HepG2 (cell line): ENCODE data around the gene DTNB. TPM values are rescaled to one million over a fixed set of nuclear protein-coding genes. Genes with fewer than 3 reads are reported as not detected.

Experiments
- ATAC-seq: fragments of 200-7000 bp; cut with Tn5 transposase; 3 replicates; pipeline ENCODE4 v1.9.1; 2020; ENCODE audit warnings: mild to moderate bottlenecking, moderate library complexity
- BruUV-seq: library from RNA; stranded (reverse); fragments of 400-500 nt; replicated peaks from 2 replicates; lab custom pipeline; 2021; lab: Mats Ljungman, UMichigan
- CTCF ChIA-PET: fragments of 300-600 bp; formaldehyde crosslinking; extraction: SDS; loops from one replicate; lab custom pipeline; 2021; ENCODE audit warnings: low total read pairs, inconsistent platforms, low intra/inter-chr PET ratio; lab: Yijun Ruan, JAX
- POLR2A ChIA-PET: fragments of 350-600 bp; sonication (Branson Sonifier 250); formaldehyde crosslinking; loops from one replicate; lab custom pipeline; 2020; ENCODE audit warnings: antibody characterized with exemption, inconsistent platforms; lab: Yijun Ruan, JAX
- DNase-seq: peaks from one replicate; pipeline ENCODE4 v3.0.0-alpha.2; 2015; ENCODE audit warnings: low spot score
- FAIRE-seq: peaks from 3 replicates; lab custom pipeline; 2011; peaks lifted over from hg19 to GRCh38; lab: Jason Lieb, UNC
- H2AFZ ChIP-seq: one replicate; pipeline ENCODE4 v1.6.1; 2011; ENCODE audit warnings: low read length, inconsistent platforms
- H3K27ac ChIP-seq: fragments of 300-600 bp; 3 replicates; pipeline ENCODE4 v1.8.0; 2011; ENCODE audit warnings: mixed run types, mild to moderate bottlenecking, mixed read lengths, low read length, inconsistent platforms; ENCODE audit not compliant: insufficient read depth; ENCODE audit errors: extremely low read length
- H3K27me3 ChIP-seq, 2 experiments: fragments of 200-600 bp in 1 of 2; 2 replicates in 1 of 2; 3 replicates in 1 of 2; pipeline versions ENCODE4 v1.6.0 to v1.8.0; 2011; ENCODE audit warnings: low read length in 2 of 2, mild to moderate bottlenecking in 2 of 2, moderate library complexity in 2 of 2, inconsistent platforms in 1 of 2; ENCODE audit not compliant: insufficient read depth in 2 of 2, control insufficient read depth in 1 of 2
- H3K36me3 ChIP-seq, 2 experiments: fragments of 200-600 bp in 1 of 2; replicated peaks in 1 of 2; 2 replicates in 1 of 2; 3 replicates in 1 of 2; pipeline versions ENCODE4 v1.5.1 to v1.8.0; 2011; ENCODE audit warnings: low read length in 2 of 2, inconsistent platforms in 1 of 2; ENCODE audit not compliant: insufficient read depth in 2 of 2, control insufficient read depth in 1 of 2
- H3K4me1 ChIP-seq: 2 replicates; pipeline ENCODE4 v1.5.1; 2012; ENCODE audit warnings: low read length, inconsistent platforms; ENCODE audit not compliant: insufficient read depth
- H3K4me2 ChIP-seq: 2 replicates; pipeline ENCODE4 v1.6.0; 2011; ENCODE audit warnings: low read depth, low read length, inconsistent platforms
- H3K4me3 ChIP-seq, 3 experiments: fragments of 200-600 bp in 1 of 3; sonication (generic), shearing (Covaris generic) in 1 of 3; replicated peaks in 1 of 3; 2 replicates each; pipeline ENCODE4 v1.5.1; 2011 to 2016; ENCODE audit warnings: low read length in 3 of 3, inconsistent platforms in 2 of 3, low read depth in 2 of 3, mild to moderate bottlenecking in 2 of 3, control low read depth in 1 of 3, mixed read lengths in 1 of 3; ENCODE audit not compliant: insufficient read depth in 1 of 3
- H3K79me2 ChIP-seq: one replicate; pipeline ENCODE4 v1.6.1; 2011; ENCODE audit warnings: low read length, inconsistent platforms; ENCODE audit not compliant: insufficient read depth
- H3K9ac ChIP-seq: 2 replicates; pipeline ENCODE4 v1.6.0; 2011; ENCODE audit warnings: mild to moderate bottlenecking, low read depth, low read length, inconsistent platforms; ENCODE audit not compliant: insufficient read depth
- H3K9me3 ChIP-seq: 2 replicates; pipeline ENCODE4 v1.5.1; 2012; ENCODE audit warnings: mild to moderate bottlenecking, low read length
- H4K20me1 ChIP-seq: 2 replicates; pipeline ENCODE4 v1.6.0; 2011; ENCODE audit warnings: inconsistent platforms, mild to moderate bottlenecking, low read length, moderate library complexity; ENCODE audit not compliant: insufficient read depth
- GPN1 ChIP-seq: sonication (generic); formaldehyde crosslinking; IDR thresholded peaks from 2 replicates; pipeline ENCODE4 v1.5.1; 2020; ENCODE audit warnings: missing genetic modification reagents, borderline replicate concordance
- MED8 ChIP-seq: sonication (generic); formaldehyde crosslinking; IDR thresholded peaks from 2 replicates; pipeline ENCODE4 v1.8.1; 2023; ENCODE audit warnings: mild to moderate bottlenecking, missing genetic modification reagents; ENCODE audit not compliant: insufficient replicate concordance
- ZMYM4 ChIP-seq: sonication (generic); formaldehyde crosslinking; IDR thresholded peaks from 2 replicates; pipeline ENCODE4 v1.8.1; 2023; ENCODE audit warnings: mild to moderate bottlenecking, missing genetic modification reagents
- in situ Hi-C: cut with HindIII; loops from 2 replicates; pipeline ENCODE4 v1.10.0; 2017; ENCODE audit warnings: low pct_unique_long_range_greater_than_20kb; ENCODE audit not compliant: extremely low pct_ligation_motif_present
- intact Hi-C: fragments of 100-400 bp; cut with micrococcal nuclease; formaldehyde crosslinking; loops from one replicate; pipeline ENCODE4 v1.10.0; 2022; ENCODE audit not compliant: unreplicated experiment
- polyA plus RNA-seq, 8 experiments: library from polyadenylated mRNA; depleted of rRNA in 3 of 8; stranded (reverse) in 7 of 8; unstranded in 1 of 8; fragments of >200 nt; fragmentation: Illumina TruSeq in 4 of 8; extraction: Trizol in 4 of 8; gene quantifications; 2 replicates each; pipeline versions ENCODE4 v1.2.1 to v1.2.3, GENCODE V29; 2011 to 2016; ENCODE audit warnings: low read depth in 4 of 8, missing spikeins in 1 of 8, mixed read lengths in 1 of 8; ENCODE audit not compliant: insufficient read depth in 1 of 8
- total RNA-seq, 5 experiments: library from RNA; depleted of rRNA; stranded (reverse); fragments of >200 nt; fragmentation: Illumina TruSeq; extraction: Trizol; gene quantifications; 2 replicates each; pipeline ENCODE4 v1.2.3, GENCODE V29; 2016; ENCODE audit warnings: low read depth in 1 of 5
- TF ChIP-seq, protein P1 (sequence below): IDR thresholded peaks from 2 replicates; pipeline ENCODE4 v1.6.1; 2016; ENCODE audit warnings: low read depth
- TF ChIP-seq, protein P2 (sequence below), 2 experiments: sonication (generic) in 1 of 2; formaldehyde crosslinking in 1 of 2; IDR thresholded peaks; 2 replicates each; pipeline versions ENCODE4 v1.4.0 to v1.6.1; 2016 to 2020; ENCODE audit warnings: borderline replicate concordance in 1 of 2, low read depth in 1 of 2, mild to moderate bottlenecking in 1 of 2, missing genetic modification reagents in 1 of 2

DTNB gene
- total and polyA plus RNA-seq, 2 of the 13 experiments (the other 11 are each of a cell fraction or from before 2014, with no cell fraction given), result 14.4 to 23.9 TPM

DNA sequence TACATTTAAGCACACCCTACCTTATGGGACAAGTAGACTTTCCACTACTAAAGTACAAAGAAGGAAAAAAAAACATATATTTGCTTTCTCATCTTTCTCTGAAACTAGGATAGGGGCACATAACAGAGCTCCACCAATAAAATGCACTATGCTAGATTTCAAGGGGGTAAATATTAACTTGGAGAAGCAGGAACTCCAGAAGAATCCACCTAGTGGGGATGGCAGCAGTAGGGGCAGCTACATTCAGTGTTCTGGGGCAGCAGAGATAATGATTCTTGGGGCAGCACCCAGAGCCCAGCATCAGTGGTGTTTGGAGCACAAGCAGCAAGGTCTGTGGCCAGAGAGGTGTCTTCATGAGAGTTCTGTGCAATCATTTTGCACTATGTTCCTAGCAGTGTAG lies 64.7 kb downstream of the DTNB start:
- FAIRE-seq (no peak), DNase-seq (peak; percentile 32), ATAC-seq (peak; percentile 85)
- Histone ChIP-seq H3K9ac (no peak overlapping the region), H3K4me1 (peaks cover 15% of the 10 kb centered on the region), H2AFZ (no peak overlapping the region), H3K27ac (no peak overlapping the region), H3K79me2 (no peaks in the 10 kb centered on the region), H3K27me3 (no peaks in the 10 kb centered on the region), H3K4me3 (no peak overlapping the region), H4K20me1 (no peaks in the 10 kb centered on the region), H3K36me3 (no peaks in the 10 kb centered on the region), H3K9me3 (no peaks in the 10 kb centered on the region), H3K4me2 (no peak overlapping the region)
- ChIA-PET CTCF (interaction anchor here (5.0 kb wide), 1 partner anchor 56 kb away, joined by 65 read pairs; no protein-coding TSS in a partner anchor), POLR2A (interaction anchor here (0.8 to 2.3 kb wide), 2 partner anchors 10 to 56 kb away, joined by 4 to 8 read pairs; no protein-coding TSS in a partner anchor)
- intact Hi-C loops, result no loop called here
- in situ Hi-C loops, result loop anchor here (5.0 kb wide), 1 partner anchor 54 kb away; no protein-coding TSS in a partner anchor
- no TSS peak for BruUV-seq
- no peak for TF ChIP-seq GPN1 (CRISPR knock-in tag)
- TF ChIP-seq, protein P1, sequence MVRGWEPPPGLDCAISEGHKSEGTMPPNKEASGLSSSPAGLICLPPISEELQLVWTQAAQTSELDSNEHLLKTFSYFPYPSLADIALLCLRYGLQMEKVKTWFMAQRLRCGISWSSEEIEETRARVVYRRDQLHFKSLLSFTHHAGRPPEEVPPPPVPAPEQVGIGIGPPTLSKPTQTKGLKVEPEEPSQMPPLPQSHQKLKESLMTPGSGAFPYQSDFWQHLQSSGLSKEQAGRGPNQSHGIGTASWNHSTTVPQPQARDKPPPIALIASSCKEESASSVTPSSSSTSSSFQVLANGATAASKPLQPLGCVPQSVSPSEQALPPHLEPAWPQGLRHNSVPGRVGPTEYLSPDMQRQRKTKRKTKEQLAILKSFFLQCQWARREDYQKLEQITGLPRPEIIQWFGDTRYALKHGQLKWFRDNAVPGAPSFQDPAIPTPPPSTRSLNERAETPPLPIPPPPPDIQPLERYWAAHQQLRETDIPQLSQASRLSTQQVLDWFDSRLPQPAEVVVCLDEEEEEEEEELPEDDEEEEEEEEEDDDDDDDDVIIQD (CRISPR knock-in tag), result peak; percentile 31; the same call in 1 of the 2 replicates
- TF ChIP-seq, protein P2, sequence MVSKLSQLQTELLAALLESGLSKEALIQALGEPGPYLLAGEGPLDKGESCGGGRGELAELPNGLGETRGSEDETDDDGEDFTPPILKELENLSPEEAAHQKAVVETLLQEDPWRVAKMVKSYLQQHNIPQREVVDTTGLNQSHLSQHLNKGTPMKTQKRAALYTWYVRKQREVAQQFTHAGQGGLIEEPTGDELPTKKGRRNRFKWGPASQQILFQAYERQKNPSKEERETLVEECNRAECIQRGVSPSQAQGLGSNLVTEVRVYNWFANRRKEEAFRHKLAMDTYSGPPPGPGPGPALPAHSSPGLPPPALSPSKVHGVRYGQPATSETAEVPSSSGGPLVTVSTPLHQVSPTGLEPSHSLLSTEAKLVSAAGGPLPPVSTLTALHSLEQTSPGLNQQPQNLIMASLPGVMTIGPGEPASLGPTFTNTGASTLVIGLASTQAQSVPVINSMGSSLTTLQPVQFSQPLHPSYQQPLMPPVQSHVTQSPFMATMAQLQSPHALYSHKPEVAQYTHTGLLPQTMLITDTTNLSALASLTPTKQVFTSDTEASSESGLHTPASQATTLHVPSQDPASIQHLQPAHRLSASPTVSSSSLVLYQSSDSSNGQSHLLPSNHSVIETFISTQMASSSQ (IDR thresholded peaks at IDR 0.05; ENCODE audit: low read depth), result peak; percentile 34; the same call in 1 of the 2 replicates
- TF ChIP-seq, protein P2 (CRISPR knock-in tag; IDR thresholded peaks at IDR 0.05; ENCODE audit: borderline replicate concordance), result no peak
- no peak for TF ChIP-seq MED8 (CRISPR knock-in tag)
- TF ChIP-seq ZMYM4 (CRISPR knock-in tag), result 0 out of 2 replicates have a peak, but pooled peaks have one; percentile 17
